Choroid plexus epithelial cell (primary cell): ENCODE data around the gene FLRT2.
A peak's percentile ranks its signal among the peaks of the same experiment; 100 is the strongest.

Experiments
- DNase-seq: peaks from one replicate; pipeline ENCODE4 v3.0.0-alpha.2; 2010; ENCODE audit warnings: low read depth
- H3K4me3 ChIP-seq: 2 replicates; pipeline ENCODE4 v1.5.1; 2011; ENCODE audit warnings: low read depth, mild to moderate bottlenecking, control low read depth, low read length, moderate library complexity
- CTCF ChIP-seq: conservative IDR thresholded peaks from 2 replicates; pipeline ENCODE4 v1.5.1; 2011; ENCODE audit warnings: low read depth, mild to moderate bottlenecking, control low read depth, inconsistent platforms, low read length, moderate library complexity

The FLRT2 gene

GRCh38 chr14:85622986-85623685, 93.2 kb downstream of the FLRT2 start:
- no peak for TF ChIP-seq CTCF
- DNase-seq: no peak
- no peak overlapping the region for H3K4me3 ChIP-seq

GRCh38 chr14:85625925-85626585, 96.1 kb downstream of the FLRT2 start:
- H3K4me3 ChIP-seq: no peak overlapping the region
- no peak for TF ChIP-seq CTCF
- DNase-seq: no peak

GRCh38 chr14:85634205-85634604, 104.3 kb downstream of the FLRT2 start:
- H3K4me3 ChIP-seq: no peak overlapping the region
- no peak for TF ChIP-seq CTCF
- DNase-seq: no peak

- no peak for DNase-seq
- no peak overlapping the region for H3K4me3 ChIP-seq
- no peak for TF ChIP-seq CTCF
Measured at GRCh38 chr14:85644211-85644610, 114.3 kb downstream of the FLRT2 start.

GRCh38 chr14:85653029-85653428, 123.1 kb downstream of the FLRT2 start:
- no peak overlapping the region for H3K4me3 ChIP-seq
- DNase-seq: no peak
- no peak for TF ChIP-seq CTCF

GRCh38 chr14:85660243-85660922, 130.4 kb downstream of the FLRT2 start:
- no peak overlapping the region for H3K4me3 ChIP-seq
- peak; percentile 7 for DNase-seq
- no peak for TF ChIP-seq CTCF

- no peak overlapping the region for H3K4me3 ChIP-seq
- TF ChIP-seq CTCF: no peak
- DNase-seq: no peak
Measured at GRCh38 chr14:85662096-85662495, 132.2 kb downstream of the FLRT2 start.
